AG09319 (cell line): ENCODE results near the gene MAP3K4.

Source experiments
- DNase-seq: peaks from one replicate; pipeline ENCODE4 v3.0.0-alpha.2; 2010; ENCODE audit warnings: low read depth; ENCODE audit errors: extremely low read depth
- TF ChIP-seq, protein P1 (sequence below): IDR thresholded peaks from 2 replicates; pipeline ENCODE4 v1.5.1; 2011; ENCODE audit warnings: low read depth, mild to moderate bottlenecking, inconsistent platforms, low read length, moderate library complexity

Gene MAP3K4

DNA sequence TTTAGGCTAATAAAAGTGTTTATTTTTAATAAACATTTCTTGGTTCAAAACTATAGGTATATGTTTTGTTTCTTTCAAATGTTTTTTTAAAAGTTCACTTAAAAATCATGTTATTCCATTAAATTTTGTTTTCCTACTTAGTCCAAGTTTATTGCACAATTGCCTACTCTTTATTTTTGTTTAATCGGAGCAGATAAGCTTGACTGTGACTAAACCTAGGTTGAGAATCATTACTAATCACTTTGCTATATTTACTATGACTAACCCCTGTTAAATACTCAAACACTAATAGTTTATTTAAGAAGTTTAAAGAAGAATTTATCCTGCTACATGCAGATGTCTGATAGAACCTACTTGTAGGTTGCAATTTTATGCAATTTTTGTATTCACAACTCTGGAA is 18.8 kb downstream of the MAP3K4 start:
- no peak for DNase-seq
- TF ChIP-seq, protein P1, sequence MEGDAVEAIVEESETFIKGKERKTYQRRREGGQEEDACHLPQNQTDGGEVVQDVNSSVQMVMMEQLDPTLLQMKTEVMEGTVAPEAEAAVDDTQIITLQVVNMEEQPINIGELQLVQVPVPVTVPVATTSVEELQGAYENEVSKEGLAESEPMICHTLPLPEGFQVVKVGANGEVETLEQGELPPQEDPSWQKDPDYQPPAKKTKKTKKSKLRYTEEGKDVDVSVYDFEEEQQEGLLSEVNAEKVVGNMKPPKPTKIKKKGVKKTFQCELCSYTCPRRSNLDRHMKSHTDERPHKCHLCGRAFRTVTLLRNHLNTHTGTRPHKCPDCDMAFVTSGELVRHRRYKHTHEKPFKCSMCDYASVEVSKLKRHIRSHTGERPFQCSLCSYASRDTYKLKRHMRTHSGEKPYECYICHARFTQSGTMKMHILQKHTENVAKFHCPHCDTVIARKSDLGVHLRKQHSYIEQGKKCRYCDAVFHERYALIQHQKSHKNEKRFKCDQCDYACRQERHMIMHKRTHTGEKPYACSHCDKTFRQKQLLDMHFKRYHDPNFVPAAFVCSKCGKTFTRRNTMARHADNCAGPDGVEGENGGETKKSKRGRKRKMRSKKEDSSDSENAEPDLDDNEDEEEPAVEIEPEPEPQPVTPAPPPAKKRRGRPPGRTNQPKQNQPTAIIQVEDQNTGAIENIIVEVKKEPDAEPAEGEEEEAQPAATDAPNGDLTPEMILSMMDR: no peak

DNA sequence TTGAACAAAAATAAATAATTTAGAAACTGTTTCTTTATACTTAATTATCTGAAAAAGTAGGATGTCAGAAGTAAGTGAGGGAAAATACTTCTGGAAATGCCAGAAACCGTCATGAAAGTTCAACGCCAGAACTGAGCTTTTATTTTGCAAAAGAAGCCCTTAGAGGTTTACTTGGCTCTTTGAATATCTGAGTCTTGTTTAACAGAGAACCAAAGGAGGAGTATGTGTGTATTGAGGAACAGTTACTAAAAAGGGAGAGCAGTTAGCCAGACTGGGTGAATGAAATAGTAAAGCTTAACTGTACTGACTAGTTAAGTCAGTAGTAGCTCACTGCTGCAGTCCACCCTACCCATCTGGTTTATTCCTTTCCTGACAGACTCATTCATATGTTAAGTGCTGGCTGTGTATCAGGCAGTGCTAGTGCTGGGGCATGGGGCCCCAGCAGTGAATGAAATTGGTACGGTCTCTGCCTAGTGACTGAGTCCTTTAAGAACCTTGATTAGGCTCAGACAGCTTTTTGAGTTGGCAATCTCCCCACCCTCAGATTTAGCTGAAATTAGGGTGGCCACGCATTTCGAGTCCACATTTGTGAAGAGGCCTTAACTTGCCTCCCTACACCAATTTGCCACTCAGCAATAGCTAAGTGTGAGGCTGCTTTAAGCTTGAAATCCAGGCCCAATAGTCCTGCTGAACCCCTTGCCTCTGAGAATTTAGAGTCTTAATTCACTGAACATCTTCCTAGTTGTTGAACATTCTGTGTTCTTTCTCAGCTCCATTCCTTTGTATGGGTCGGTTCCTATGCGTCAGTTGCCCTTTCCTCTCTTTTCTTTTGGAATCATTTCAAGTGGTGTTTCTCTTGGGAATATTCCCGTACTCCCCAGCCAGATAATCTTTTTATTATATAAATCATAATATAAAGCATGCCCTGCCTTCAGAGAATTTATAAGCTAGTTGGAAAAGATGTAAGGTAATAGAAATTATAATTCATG is 20.2 kb downstream of the MAP3K4 start:
- DNase-seq: no peak
- TF ChIP-seq, protein P1: no peak

DNA sequence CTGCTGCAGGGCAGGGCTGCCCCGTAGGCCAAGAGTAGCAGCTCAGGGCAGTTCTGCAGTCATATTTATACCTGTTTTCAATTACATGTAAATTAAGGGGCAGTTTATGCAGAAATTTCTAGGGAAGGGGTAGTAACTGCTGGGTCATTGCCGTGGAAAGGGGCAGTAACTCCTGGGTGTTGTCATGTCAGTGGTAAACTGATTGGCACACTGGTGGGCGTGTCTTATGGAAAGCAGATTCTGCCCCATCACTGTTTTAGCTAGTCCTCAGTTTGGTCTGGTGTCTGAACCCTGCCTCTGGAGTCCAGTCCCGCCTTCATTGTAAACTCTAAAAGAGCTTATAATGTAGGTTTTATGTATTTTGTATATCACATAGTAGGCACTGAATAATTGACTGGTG is 22.1 kb downstream of the MAP3K4 start:
- DNase-seq: no peak

DNA sequence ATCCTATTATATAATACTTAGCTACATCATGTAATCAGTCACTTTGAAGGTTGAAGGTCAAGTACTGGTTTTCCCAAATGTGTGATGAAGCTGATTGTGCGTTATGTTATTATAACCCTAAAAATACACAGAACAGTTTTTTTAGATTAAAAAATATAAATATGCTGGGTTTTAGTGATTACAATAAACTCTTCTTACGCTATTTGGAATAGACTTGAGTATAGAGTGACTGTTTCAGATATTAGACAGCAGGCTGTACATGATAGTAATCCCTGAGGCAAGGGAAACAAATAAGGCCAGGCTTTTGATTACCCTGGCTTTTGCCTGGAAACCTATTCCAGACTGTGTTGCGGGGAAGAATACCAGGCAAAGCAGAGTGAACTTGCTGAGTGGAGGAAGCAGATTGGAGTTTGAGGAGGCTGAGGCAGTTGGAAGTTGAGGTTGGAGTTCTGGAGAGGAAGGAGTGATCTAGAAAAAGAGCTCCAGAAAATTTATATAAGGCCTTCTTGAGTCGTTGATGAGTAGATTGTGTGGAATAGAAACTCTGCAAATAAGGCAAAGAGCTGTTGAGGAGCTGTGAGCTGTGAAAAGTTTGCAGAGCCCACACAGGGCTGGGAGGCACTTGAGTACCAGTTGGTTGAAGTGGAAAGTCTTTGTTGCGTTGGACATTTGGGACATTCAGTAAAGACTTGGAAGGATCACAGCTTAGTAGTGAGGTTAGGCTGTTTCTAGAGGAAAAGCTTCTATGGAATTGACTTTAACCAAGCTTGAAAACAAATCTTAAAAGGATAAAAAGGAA is 26.4 kb downstream of the MAP3K4 start:
- no peak for DNase-seq

More for the DNA sequence above, 22.1 kb downstream of the MAP3K4 start:
- TF ChIP-seq, protein P1: no peak

DNA sequence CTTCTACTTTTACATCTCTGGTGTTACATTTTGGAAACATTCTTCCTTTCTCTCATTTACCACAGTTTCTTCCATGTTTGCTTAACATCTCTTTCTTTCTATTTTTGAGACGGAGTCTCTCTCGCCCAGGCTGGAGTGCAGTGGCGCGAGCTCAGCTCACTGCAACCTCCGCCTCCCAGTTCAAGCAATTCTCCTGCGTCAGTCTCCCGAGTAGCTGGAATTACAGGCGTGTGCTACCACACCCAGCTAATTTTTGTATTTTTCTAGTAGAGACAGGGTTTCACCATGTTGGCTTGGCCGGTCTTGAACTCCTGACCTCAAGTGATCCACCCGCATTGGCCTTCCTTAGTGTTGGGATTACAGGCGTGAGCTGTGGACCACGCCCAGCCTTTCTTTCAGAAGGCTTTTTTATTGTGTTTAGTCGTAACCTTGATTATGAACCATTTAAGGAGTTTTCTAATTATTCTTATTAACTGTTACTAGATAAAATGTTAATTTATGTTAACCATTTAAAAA is 27.8 kb downstream of the MAP3K4 start:
- TF ChIP-seq, protein P1: no peak
- no peak for DNase-seq

More for the DNA sequence above, 26.4 kb downstream of the MAP3K4 start:
- TF ChIP-seq, protein P1: no peak

DNA sequence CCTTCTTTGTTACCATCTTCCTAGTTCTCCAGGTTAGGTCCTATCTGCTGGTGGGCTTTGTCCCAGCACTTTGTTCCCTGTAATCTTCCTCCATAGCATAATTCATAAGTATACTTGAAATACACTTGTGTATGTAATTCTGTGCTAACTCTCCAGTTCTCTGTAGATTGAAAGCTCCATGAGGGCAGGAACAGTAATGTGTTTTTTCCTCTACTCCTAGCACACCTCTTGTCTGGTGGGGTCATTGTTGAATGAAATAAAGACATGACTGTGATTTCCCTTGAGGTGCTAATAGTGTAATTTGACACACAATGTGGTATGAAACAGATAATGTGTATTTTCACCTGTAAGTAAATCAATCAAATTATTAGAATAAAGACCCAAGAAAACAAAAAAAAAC is 30.0 kb downstream of the MAP3K4 start:
- DNase-seq: no peak
- TF ChIP-seq, protein P1: no peak
